NCI-H345 treated with DMSO at 0.1 percent for 48 hours (cell line): ENCODE results near the gene AJUBA.
"Not testable (repeated sequence)": the region's sequence is repeated elsewhere in the genome, so short reads cannot be mapped to it uniquely, and the experiment has no call there.

Source experiments
- DNase-seq: peaks from one replicate; lab custom pipeline; 2025; ENCODE audit not compliant: unreplicated experiment; lab: John Stamatoyannopoulos, UW

The AJUBA gene

GRCh38 chr14:22952418-22952817 lies 29.9 kb downstream of the AJUBA start:
- DNase-seq, result no peak

- not testable (repeated sequence) for DNase-seq
Observed at GRCh38 chr14:22951795-22952194, 30.6 kb downstream of the AJUBA start.

- no peak for DNase-seq
Observed at GRCh38 chr14:22945642-22946041, 36.7 kb downstream of the AJUBA start.

GRCh38 chr14:22939684-22940083 lies 42.7 kb downstream of the AJUBA start:
- DNase-seq, result no peak

DNA sequence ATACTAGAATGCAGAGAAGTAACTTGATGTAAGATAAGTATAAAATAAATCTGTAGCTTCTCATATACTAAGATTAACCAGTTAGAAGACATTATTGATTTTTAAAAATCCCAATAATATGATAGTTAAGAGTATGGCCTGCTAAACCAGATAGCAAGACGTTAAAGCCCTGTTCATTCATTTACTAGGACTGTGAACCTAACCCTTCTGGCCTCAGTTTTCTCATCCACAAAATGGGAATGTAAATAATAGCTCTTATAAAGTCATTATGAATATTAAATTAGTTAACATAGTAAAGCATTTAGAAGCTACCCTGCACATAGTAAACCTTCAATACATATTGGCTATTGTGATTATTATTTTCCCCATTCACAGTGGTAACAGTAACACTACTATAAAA lies 47.2 kb downstream of the AJUBA start:
- no peak for DNase-seq

DNA sequence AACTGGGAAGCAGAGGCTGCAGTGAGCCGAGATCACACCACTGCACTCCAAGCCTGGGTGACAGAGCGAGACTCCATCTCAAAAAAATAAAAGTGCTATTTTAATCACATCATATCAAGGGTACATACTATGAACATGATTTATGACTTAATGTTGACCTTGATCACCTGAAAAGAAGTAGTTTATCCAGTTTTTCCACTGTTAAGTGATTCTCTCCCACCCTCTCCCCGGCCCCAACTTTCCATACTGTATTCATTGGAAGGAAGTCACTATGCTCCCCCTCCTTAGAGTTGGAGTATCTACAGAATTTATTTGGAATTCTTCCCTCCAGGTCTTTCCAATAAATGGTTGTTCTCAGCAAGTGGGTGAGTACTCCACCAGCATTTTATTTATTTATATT lies 50.2 kb downstream of the AJUBA start:
- no peak for DNase-seq

- no peak for DNase-seq
Observed at GRCh38 chr14:22929961-22930364, 52.4 kb downstream of the AJUBA start.

DNA sequence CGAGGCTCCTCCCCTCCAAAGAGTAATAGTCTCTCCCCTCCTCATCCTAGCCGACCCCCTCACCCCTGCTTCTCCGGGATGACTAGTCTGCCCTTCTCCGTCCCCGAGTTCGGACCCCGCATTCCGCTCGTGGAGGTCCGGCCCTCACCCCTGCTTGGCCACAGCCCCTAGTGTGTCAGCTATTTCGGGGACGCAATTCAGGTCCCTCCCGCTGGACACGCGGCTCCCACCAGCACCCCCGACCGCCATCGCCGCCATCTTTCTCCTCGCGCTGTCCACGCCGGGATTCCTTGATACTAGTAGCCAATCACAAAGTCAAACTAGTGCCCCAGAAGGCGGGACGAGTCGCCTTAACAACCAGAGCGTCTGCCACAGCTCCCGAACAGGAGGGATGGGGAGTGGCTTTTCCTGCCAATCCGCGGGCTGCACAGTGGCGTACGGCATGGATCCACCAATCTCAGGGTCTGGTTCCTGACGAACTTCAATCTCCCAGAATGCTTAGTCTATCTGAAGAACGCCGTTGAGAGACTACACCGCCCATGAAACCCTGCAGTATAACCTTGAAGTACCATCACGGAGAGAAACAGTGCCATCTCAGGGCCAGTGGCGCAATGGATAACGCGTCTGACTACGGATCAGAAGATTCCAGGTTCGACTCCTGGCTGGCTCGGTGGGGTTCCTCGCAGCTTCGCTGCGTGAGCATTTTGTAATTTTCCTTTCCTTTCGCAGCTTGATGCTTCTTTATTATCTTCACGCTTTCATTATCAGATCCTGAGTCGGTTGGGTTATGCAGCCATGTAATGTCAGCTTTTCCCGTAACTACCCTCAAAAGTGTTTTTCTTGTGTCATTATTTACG lies 53.0 kb downstream of the AJUBA start, which contains the start of gene PRMT5:
Gene PRMT5, minus strand, starts transcription at position 273 of the 857 bp plus-strand sequence. Its CDS starts 15 bp downstream, at position 258.
- peak; percentile 99 for DNase-seq

GRCh38 chr14:22928237-22929103 lies 53.9 kb downstream of the AJUBA start:
- DNase-seq, result no peak

- no peak for DNase-seq
Observed at GRCh38 chr14:22926316-22926715, 56.0 kb downstream of the AJUBA start.

DNA sequence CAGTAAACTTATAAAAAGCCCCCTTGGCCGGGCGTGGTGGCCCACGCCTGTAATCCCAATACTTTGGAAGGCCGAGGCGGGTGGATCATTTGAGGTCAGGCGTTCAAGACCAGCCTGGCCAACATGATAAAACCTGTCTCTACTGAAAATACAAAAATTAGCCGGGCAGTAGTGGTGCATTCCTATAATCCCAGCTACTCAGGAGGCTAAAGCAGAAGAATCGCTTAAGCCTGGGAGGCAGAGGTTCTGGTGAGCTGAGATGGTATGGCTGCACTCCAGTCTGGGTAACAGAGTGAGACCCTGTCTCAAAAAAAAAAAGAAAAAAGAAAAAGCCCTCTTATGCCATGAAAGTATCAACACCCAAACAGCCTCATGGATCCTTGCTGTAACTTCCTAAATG lies 56.8 kb downstream of the AJUBA start:
- DNase-seq, result no peak

DNA sequence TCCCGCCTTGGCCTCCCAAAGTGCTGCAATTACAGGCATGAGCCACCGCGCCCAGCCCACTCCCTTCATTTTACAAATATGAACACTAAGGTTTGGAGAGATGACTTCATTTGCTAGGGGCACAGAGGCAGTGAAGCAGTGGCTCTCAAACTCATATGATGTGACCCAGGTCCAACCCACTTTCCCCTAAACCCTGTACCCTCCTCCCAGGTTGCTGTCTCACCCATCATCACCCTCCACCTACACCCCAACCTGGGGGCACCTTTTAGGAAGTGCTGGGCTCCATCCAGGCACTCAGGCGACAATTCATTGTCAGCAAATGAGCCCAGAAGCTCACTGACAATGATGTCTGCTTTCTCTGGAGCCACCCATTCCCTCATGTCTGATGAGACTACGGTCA lies 58.6 kb downstream of the AJUBA start:
- DNase-seq, result no peak

- DNase-seq, result no peak
Observed at GRCh38 chr14:22922294-22922693, 60.1 kb downstream of the AJUBA start.
